HEK293T (cell line): Measurements from ENCODE around the gene HSDL2.

Experiments
- CTCF ChIA-PET: fragments of 350-600 bp; formaldehyde crosslinking; extraction: SDS; loops from one replicate; lab custom pipeline; 2021; ENCODE audit warnings: antibody characterized with exemption, inconsistent platforms; lab: Yijun Ruan, JAX
- POLR2A ChIA-PET: fragments of 350-600 bp; formaldehyde crosslinking; extraction: SDS; loops from one replicate; lab custom pipeline; 2020; ENCODE audit warnings: antibody characterized with exemption, inconsistent platforms; lab: Yijun Ruan, JAX
- DNase-seq: peaks from one replicate; pipeline ENCODE4 v3.0.0; 2012; ENCODE audit warnings: mixed read lengths; ENCODE audit errors: extremely low spot score
- ARNT ChIP-seq: fragments of 450-650 bp; IDR thresholded peaks from 2 replicates; pipeline ENCODE4 v1.6.1; 2017; ENCODE audit warnings: mild to moderate bottlenecking
- BHLHE40 ChIP-seq: fragments of 450-650 bp; IDR thresholded peaks from 2 replicates; pipeline ENCODE4 v1.6.1; 2016; ENCODE audit warnings: mild to moderate bottlenecking, moderate library complexity, borderline replicate concordance
- CTBP1 ChIP-seq: fragments of 450-650 bp; IDR thresholded peaks from 2 replicates; pipeline ENCODE4 v1.6.1; 2016; ENCODE audit warnings: borderline replicate concordance
- ELF4 ChIP-seq: fragments of 450-650 bp; IDR thresholded peaks from 2 replicates; pipeline ENCODE4 v1.6.1; 2017; ENCODE audit warnings: antibody characterized with exemption
- FOXA1 ChIP-seq: fragments of 450-650 bp; IDR thresholded peaks from 2 replicates; pipeline ENCODE4 v1.6.1; 2016; ENCODE audit warnings: mild to moderate bottlenecking
- FOXK2 ChIP-seq: fragments of 450-650 bp; IDR thresholded peaks from 2 replicates; pipeline ENCODE4 v1.6.1; 2016; ENCODE audit warnings: mild to moderate bottlenecking
- FOXM1 ChIP-seq: fragments of 450-650 bp; IDR thresholded peaks from 2 replicates; pipeline ENCODE4 v1.6.1; 2017; ENCODE audit warnings: mild to moderate bottlenecking, borderline replicate concordance
- HDGF ChIP-seq: fragments of 450-650 bp; IDR thresholded peaks from 2 replicates; pipeline ENCODE4 v1.6.1; 2017; ENCODE audit warnings: antibody characterized with exemption, borderline replicate concordance
- L3MBTL2 ChIP-seq: fragments of 450-650 bp; conservative IDR thresholded peaks from 2 replicates; pipeline ENCODE4 v1.6.1; 2016; ENCODE audit warnings: mild to moderate bottlenecking
- LEF1 ChIP-seq: fragments of 450-650 bp; IDR thresholded peaks from 2 replicates; pipeline ENCODE4 v1.6.1; 2017; ENCODE audit warnings: mild to moderate bottlenecking, borderline replicate concordance
- NFRKB ChIP-seq: fragments of 450-650 bp; IDR thresholded peaks from 2 replicates; pipeline ENCODE4 v1.6.1; 2016; ENCODE audit warnings: mild to moderate bottlenecking, moderate library complexity
- PKNOX1 ChIP-seq: fragments of 450-650 bp; IDR thresholded peaks from 2 replicates; pipeline ENCODE4 v1.6.1; 2016
- SP1 ChIP-seq: fragments of 450-650 bp; IDR thresholded peaks from 2 replicates; pipeline ENCODE4 v1.6.1; 2017
- SUZ12 ChIP-seq: fragments of 450-650 bp; IDR thresholded peaks from 2 replicates; pipeline ENCODE4 v1.6.1; 2016; ENCODE audit warnings: mild to moderate bottlenecking
- TARDBP ChIP-seq: fragments of 450-650 bp; IDR thresholded peaks from 2 replicates; pipeline ENCODE4 v1.6.1; 2016
- ZNF384 ChIP-seq: fragments of 450-650 bp; IDR thresholded peaks from 2 replicates; pipeline ENCODE4 v1.6.1; 2016

HSDL2 gene

GRCh38 chr9:112487799-112488340 is 108.0 kb downstream of the HSDL2 start:
- TF ChIP-seq CTBP1: no peak
- no peak for TF ChIP-seq SP1
- no peak for TF ChIP-seq NFRKB
- no peak for TF ChIP-seq ARNT
- ChIA-PET CTCF (interaction anchor here (0.6 to 0.7 kb wide), 2 partner anchors 185 to 413 kb away, joined by 3 to 5 read pairs; no protein-coding TSS in a partner anchor), POLR2A (interaction anchor here (1.6 to 2.1 kb wide), 2 partner anchors 107 to 109 kb away, joined by 4 to 11 read pairs; partner anchors contain the start of gene HSDL2)
- peak; percentile 17 for DNase-seq

GRCh38 chr9:112489039-112489546 is 109.2 kb downstream of the HSDL2 start:
- peak; percentile 41 for DNase-seq
- CTCF ChIA-PET: no interaction called here
- POLR2A ChIA-PET: interaction anchor here (1.6 to 2.1 kb wide), 2 partner anchors 109 to 110 kb away, joined by 4 to 11 read pairs; partner anchors contain the start of gene HSDL2
- TF ChIP-seq CTBP1 (no peak), FOXM1 (no peak), SP1 (no peak), NFRKB (no peak), LEF1 (no peak)

- no peak for DNase-seq
- POLR2A ChIA-PET: interaction anchor here (2.1 kb wide), 1 partner anchor 111 kb away, joined by 8 read pairs; the partner anchor contains the start of gene HSDL2
- TF ChIP-seq LEF1 (no peak), PKNOX1 (peak; percentile 70)
- CTCF ChIA-PET: no interaction called here
These were observed 110.2 kb downstream of the HSDL2 start for GRCh38 chr9:112489876-112490666.

GRCh38 chr9:112493393-112494137 is 113.7 kb downstream of the HSDL2 start:
- ChIA-PET CTCF (no interaction called here), POLR2A (no interaction called here)
- DNase-seq: no peak
- TF ChIP-seq ELF4: no peak
- no peak for TF ChIP-seq SP1
- no peak for TF ChIP-seq TARDBP
- no peak for TF ChIP-seq HDGF
- no peak for TF ChIP-seq ARNT
- no peak for TF ChIP-seq FOXM1
- TF ChIP-seq CTBP1: no peak
- no peak for TF ChIP-seq BHLHE40
- no peak for TF ChIP-seq NFRKB
- TF ChIP-seq FOXK2: no peak
- no peak for TF ChIP-seq LEF1
- TF ChIP-seq SUZ12: no peak
- TF ChIP-seq L3MBTL2: no peak
- TF ChIP-seq FOXA1: no peak

- DNase-seq: no peak
- TF ChIP-seq FOXA1 (no peak), LEF1 (no peak), ARNT (no peak), PKNOX1 (no peak), ELF4 (no peak), FOXK2 (no peak), HDGF (no peak), FOXM1 (no peak), ZNF384 (no peak), L3MBTL2 (no peak), TARDBP (no peak)
- ChIA-PET CTCF (no interaction called here), POLR2A (no interaction called here)
These were observed 114.2 kb downstream of the HSDL2 start for GRCh38 chr9:112494153-112494552.

GRCh38 chr9:112495614-112496013 is 115.7 kb downstream of the HSDL2 start:
- CTCF ChIA-PET: no interaction called here
- TF ChIP-seq NFRKB (no peak), L3MBTL2 (no peak), FOXK2 (no peak), FOXM1 (no peak), ARNT (no peak), SP1 (no peak), ZNF384 (no peak), LEF1 (no peak), HDGF (no peak)
- POLR2A ChIA-PET: interaction anchor here (2.3 kb wide), 1 partner anchor 9 kb away, joined by 13 read pairs; the partner anchor contains the start of gene KIAA1958
- no peak for DNase-seq
